Measurements from ENCODE around the gene SNX11.

The SNX11 gene

DNA sequence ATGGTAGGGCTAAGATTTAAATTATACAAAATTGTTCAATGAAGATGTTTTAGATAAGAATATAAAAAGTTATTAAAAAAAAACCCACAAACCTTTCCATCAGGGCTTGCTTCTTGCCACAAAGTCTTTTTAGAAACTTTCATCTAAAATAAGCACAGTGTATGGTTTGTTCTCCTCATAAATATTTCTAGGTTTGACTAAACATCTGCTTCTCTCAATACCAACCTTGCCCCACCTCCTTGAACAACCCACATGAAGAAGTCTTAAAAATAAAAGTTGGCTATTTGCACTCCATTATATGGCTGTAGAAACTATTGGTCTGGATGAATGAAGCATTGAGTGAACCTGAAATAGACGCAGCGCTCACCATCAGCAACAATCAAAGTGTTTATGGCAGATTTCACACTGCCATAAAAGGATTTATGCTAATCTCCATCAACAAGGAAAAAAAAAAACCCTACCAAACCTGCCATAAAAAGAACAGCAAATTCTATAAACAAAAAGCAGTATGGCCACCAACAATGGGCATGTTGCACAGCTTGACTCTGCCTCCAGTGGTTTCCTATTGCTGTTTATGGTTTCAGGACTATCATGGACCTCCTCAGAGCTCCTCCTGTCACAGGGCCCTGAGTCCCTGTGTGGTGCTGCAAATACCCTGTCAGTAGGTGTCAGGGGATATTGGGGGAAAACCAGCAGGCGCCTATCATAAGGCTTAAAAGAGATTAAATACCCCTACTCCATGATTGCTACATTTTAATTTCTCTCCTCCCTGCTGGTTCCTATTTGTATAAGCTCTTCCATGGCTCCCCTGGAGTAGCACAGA is 37.6 kb downstream of the SNX11 start:
- H3K9ac ChIP-seq (ENCODE audit: low read length in 5 of 5), result no peak overlapping the region
- H3K9me3 ChIP-seq (ENCODE audit: control insufficient read depth in 5 of 5, low read length in 5 of 5), result no peaks in the 10 kb centered on the region
- no peaks in the 10 kb centered on the region for H3K36me3 ChIP-seq (ENCODE audit: control insufficient read depth in 5 of 5, insufficient read depth in 5 of 5, low read length in 5 of 5)
- H3K27me3 ChIP-seq (ENCODE audit: control insufficient read depth in 5 of 5, insufficient read depth in 4 of 5, low read length in 5 of 5), result peaks cover 10 to 32% (median 17%) of the 10 kb centered on the region in 5 donors
- no peak overlapping the region for H3K27ac ChIP-seq (ENCODE audit: low read depth, low read length)
- H3K4me1 ChIP-seq (ENCODE audit: control insufficient read depth in 5 of 5, insufficient read depth in 5 of 5, low read length in 5 of 5), result no peaks in the 10 kb centered on the region
- no peak overlapping the region for H3K4me3 ChIP-seq (ENCODE audit: low read depth in 1 of 5, low read length in 5 of 5)

GRCh38 chr17:48148029-48148770 is 40.6 kb downstream of the SNX11 start:
- H3K36me3 ChIP-seq (ENCODE audit: control insufficient read depth in 5 of 5, insufficient read depth in 5 of 5, low read length in 5 of 5), result no peaks in the 10 kb centered on the region
- no peak overlapping the region for H3K9ac ChIP-seq (ENCODE audit: low read length in 5 of 5)
- no peak overlapping the region for H3K4me3 ChIP-seq (ENCODE audit: low read depth in 1 of 5, low read length in 5 of 5)
- H3K4me1 ChIP-seq (ENCODE audit: control insufficient read depth in 5 of 5, insufficient read depth in 5 of 5, low read length in 5 of 5), result no peaks in the 10 kb centered on the region
- H3K27ac ChIP-seq (ENCODE audit: low read depth, low read length), result no peak overlapping the region
- peaks cover 13 to 32% (median 21%) of the 10 kb centered on the region in 5 donors for H3K27me3 ChIP-seq (ENCODE audit: control insufficient read depth in 5 of 5, insufficient read depth in 4 of 5, low read length in 5 of 5)
- H3K9me3 ChIP-seq (ENCODE audit: control insufficient read depth in 5 of 5, low read length in 5 of 5), result no peaks in the 10 kb centered on the region

GRCh38 chr17:48148854-48149786 is 41.6 kb downstream of the SNX11 start:
- H3K9me3 ChIP-seq (ENCODE audit: control insufficient read depth in 5 of 5, low read length in 5 of 5), result no peaks in the 10 kb centered on the region
- H3K27me3 ChIP-seq (ENCODE audit: control insufficient read depth in 5 of 5, insufficient read depth in 4 of 5, low read length in 5 of 5), result peaks cover 7 to 27% (median 17%) of the 10 kb centered on the region in 5 donors
- no peaks in the 10 kb centered on the region for H3K36me3 ChIP-seq (ENCODE audit: control insufficient read depth in 5 of 5, insufficient read depth in 5 of 5, low read length in 5 of 5)
- peaks cover 0 to 3% (median 2%) of the 10 kb centered on the region in 5 donors for H3K4me1 ChIP-seq (ENCODE audit: control insufficient read depth in 5 of 5, insufficient read depth in 5 of 5, low read length in 5 of 5)
- no peak overlapping the region for H3K9ac ChIP-seq (ENCODE audit: low read length in 5 of 5)
- no peak overlapping the region for H3K27ac ChIP-seq (ENCODE audit: low read depth, low read length)
- H3K4me3 ChIP-seq (ENCODE audit: low read depth in 1 of 5, low read length in 5 of 5), result no peak overlapping the region

DNA sequence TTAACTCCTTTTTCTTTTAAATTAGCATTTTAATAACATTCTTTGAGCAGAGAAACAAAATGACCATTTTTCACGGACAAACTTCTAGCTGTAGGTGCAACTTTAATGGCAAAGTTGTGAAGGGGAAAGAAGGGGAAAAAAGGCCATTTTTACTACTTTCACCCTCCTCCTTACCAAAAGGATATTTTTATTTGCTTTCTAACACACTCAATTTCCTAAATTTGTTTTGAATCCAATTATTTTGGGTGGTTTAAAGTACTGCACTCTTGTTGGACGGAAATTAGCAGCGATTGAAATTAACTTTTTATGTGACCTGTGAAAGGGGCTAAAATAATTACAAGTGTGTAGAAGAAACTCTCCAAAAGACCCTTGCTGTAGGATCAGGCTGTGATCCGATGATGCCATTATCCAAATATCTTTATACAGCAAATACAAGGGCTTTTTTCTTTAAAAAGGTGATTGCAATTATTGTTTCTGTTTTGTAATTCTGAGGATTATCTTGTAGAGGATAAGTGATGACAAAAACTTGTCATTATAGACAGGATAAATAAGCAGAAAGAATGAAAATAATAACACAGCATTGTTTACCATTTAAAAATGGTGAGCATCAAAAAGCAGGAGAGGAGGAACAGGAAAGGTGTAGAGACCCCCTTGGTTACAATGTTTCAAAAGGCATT is 42.4 kb downstream of the SNX11 start:
- no peak overlapping the region for H3K9ac ChIP-seq (ENCODE audit: low read length in 5 of 5)
- no peak overlapping the region for H3K27ac ChIP-seq (ENCODE audit: low read depth, low read length)
- no peaks in the 10 kb centered on the region for H3K36me3 ChIP-seq (ENCODE audit: control insufficient read depth in 5 of 5, insufficient read depth in 5 of 5, low read length in 5 of 5)
- H3K27me3 ChIP-seq (ENCODE audit: control insufficient read depth in 5 of 5, insufficient read depth in 4 of 5, low read length in 5 of 5), result peaks cover 7 to 27% (median 17%) of the 10 kb centered on the region in 5 donors
- H3K9me3 ChIP-seq (ENCODE audit: control insufficient read depth in 5 of 5, low read length in 5 of 5), result no peaks in the 10 kb centered on the region
- H3K4me3 ChIP-seq (ENCODE audit: low read depth in 1 of 5, low read length in 5 of 5), result no peak overlapping the region
- peaks cover 0 to 3% (median 2%) of the 10 kb centered on the region in 5 donors for H3K4me1 ChIP-seq (ENCODE audit: control insufficient read depth in 5 of 5, insufficient read depth in 5 of 5, low read length in 5 of 5)

DNA sequence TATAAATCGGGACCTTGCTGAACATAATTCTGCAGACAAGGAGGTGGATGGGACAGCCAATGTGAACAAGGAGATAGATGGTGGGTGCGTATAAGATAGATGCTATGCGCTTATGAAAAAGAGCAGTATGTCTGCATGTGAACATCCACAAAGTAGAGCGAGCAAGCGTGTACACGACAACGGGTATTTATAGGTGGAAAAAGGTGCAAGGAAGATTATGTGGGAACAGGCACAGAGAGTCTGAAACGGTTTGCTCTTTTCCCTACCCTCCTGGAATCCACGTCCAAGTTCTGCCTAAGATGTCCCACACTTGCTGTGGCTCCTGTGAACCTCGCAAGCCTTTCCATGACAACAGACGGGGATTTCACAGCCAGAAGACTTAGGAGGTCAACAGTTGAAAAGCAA is 43.0 kb downstream of the SNX11 start:
- peaks cover 0 to 3% (median 2%) of the 10 kb centered on the region in 5 donors for H3K4me1 ChIP-seq (ENCODE audit: control insufficient read depth in 5 of 5, insufficient read depth in 5 of 5, low read length in 5 of 5)
- no peaks in the 10 kb centered on the region for H3K9me3 ChIP-seq (ENCODE audit: control insufficient read depth in 5 of 5, low read length in 5 of 5)
- H3K27me3 ChIP-seq (ENCODE audit: control insufficient read depth in 5 of 5, insufficient read depth in 4 of 5, low read length in 5 of 5), result peaks cover 7 to 27% (median 21%) of the 10 kb centered on the region in 5 donors
- no peak overlapping the region for H3K4me3 ChIP-seq (ENCODE audit: low read depth in 1 of 5, low read length in 5 of 5)
- no peaks in the 10 kb centered on the region for H3K36me3 ChIP-seq (ENCODE audit: control insufficient read depth in 5 of 5, insufficient read depth in 5 of 5, low read length in 5 of 5)
- H3K9ac ChIP-seq (ENCODE audit: low read length in 5 of 5), result no peak overlapping the region
- no peak overlapping the region for H3K27ac ChIP-seq (ENCODE audit: low read depth, low read length)

GRCh38 chr17:48151220-48151619 is 43.7 kb downstream of the SNX11 start:
- Histone ChIP-seq H3K9me3 (ENCODE audit: control insufficient read depth in 5 of 5, low read length in 5 of 5) (no peaks in the 10 kb centered on the region), H3K27me3 (ENCODE audit: control insufficient read depth in 5 of 5, insufficient read depth in 4 of 5, low read length in 5 of 5) (peaks cover 7 to 31% (median 25%) of the 10 kb centered on the region in 5 donors), H3K36me3 (ENCODE audit: control insufficient read depth in 5 of 5, insufficient read depth in 5 of 5, low read length in 5 of 5) (no peaks in the 10 kb centered on the region)

DNA sequence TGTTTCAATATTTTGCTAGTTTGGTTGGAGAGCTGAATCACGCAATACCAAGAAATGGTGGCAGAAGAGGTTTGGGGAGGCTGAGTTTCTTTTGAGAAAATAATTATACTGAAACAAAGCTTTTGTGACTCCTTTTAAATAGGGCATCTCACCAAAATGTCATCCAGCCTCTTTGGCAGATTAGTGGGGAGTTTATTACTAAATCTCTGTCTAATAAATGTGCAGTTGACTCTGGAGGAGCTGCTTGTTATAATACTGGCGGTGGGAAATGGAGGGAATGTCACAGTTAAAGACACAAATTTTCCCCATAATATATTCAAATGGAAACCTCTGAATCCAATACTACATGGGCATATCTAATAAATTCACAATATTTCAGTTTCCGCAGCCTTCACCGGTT is 44.7 kb downstream of the SNX11 start:
- no peaks in the 10 kb centered on the region for H3K36me3 ChIP-seq (ENCODE audit: control insufficient read depth in 5 of 5, insufficient read depth in 5 of 5, low read length in 5 of 5)
- H3K27me3 ChIP-seq (ENCODE audit: control insufficient read depth in 5 of 5, insufficient read depth in 4 of 5, low read length in 5 of 5), result peaks cover 5 to 31% (median 25%) of the 10 kb centered on the region in 5 donors
- no peak overlapping the region for H3K4me3 ChIP-seq (ENCODE audit: low read depth in 1 of 5, low read length in 5 of 5)
- H3K9ac ChIP-seq (ENCODE audit: low read length in 5 of 5), result no peak overlapping the region
- H3K27ac ChIP-seq (ENCODE audit: low read depth, low read length), result no peak overlapping the region
- no peaks in the 10 kb centered on the region for H3K9me3 ChIP-seq (ENCODE audit: control insufficient read depth in 5 of 5, low read length in 5 of 5)
- peaks cover 0 to 3% (median 2%) of the 10 kb centered on the region in 5 donors for H3K4me1 ChIP-seq (ENCODE audit: control insufficient read depth in 5 of 5, insufficient read depth in 5 of 5, low read length in 5 of 5)

More at GRCh38 chr17:48151220-48151619, 43.7 kb downstream of the SNX11 start:
- Histone ChIP-seq H3K27ac (ENCODE audit: low read depth, low read length) (no peak overlapping the region), H3K4me1 (ENCODE audit: control insufficient read depth in 5 of 5, insufficient read depth in 5 of 5, low read length in 5 of 5) (peaks cover 0 to 3% (median 2%) of the 10 kb centered on the region in 5 donors), H3K4me3 (ENCODE audit: low read depth in 1 of 5, low read length in 5 of 5) (no peak overlapping the region), H3K9ac (ENCODE audit: low read length in 5 of 5) (no peak overlapping the region)

DNA sequence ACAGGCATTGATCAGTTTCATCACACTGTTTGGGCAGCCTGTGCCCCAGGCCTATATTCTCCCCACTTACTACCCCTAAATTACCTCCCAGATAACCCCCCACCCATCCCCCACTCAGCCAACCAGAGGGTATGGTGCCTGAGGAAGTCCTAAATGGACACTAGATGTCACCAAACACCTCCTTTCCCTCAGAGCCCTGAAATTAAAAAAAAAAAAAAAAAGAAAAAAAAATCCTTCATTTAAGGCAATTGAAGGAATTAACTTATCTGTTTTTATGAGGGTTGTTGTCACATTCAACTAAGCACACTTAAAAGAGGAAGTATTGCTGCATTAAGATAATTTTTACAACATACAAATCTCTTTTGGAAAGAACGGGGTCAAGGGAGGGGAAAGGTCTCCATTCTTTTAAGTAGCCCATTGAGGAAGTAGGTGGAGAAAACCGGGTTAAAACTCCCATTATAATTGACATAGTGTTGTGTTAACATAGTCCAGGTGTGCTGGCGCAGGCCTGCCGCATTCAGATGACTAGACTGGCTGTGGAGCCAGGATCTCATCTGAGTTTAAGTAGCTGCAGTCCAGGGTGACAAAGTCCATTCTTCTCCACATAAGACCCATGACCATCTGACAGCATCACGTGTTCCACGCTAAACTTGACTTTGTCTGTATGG is 46.3 kb downstream of the SNX11 start:
- Histone ChIP-seq H3K36me3 (ENCODE audit: control insufficient read depth in 5 of 5, insufficient read depth in 5 of 5, low read length in 5 of 5) (no peaks in the 10 kb centered on the region), H3K27me3 (ENCODE audit: control insufficient read depth in 5 of 5, insufficient read depth in 4 of 5, low read length in 5 of 5) (peaks cover 5 to 25% (median 16%) of the 10 kb centered on the region in 5 donors), H3K4me1 (ENCODE audit: control insufficient read depth in 5 of 5, insufficient read depth in 5 of 5, low read length in 5 of 5) (peaks cover 0 to 3% (median 2%) of the 10 kb centered on the region in 5 donors), H3K9ac (ENCODE audit: low read length in 5 of 5) (no peak overlapping the region), H3K9me3 (ENCODE audit: control insufficient read depth in 5 of 5, low read length in 5 of 5) (no peaks in the 10 kb centered on the region), H3K4me3 (ENCODE audit: low read depth in 1 of 5, low read length in 5 of 5) (no peak overlapping the region), H3K27ac (ENCODE audit: low read depth, low read length) (no peak overlapping the region)

Data from subcutaneous abdominal adipose tissue (tissue), 5 donors.